LHCN-M2 (cell line): ENCODE results near the gene ELL. TPM values are rescaled to one million over a fixed set of nuclear protein-coding genes. Genes with fewer than 3 reads are reported as not detected.

Source experiments
- DNase-seq: peaks from one replicate; pipeline ENCODE4 v3.0.0-alpha.2; 2012; ENCODE audit warnings: low read depth
- total RNA-seq: library from RNA; depleted of rRNA; stranded (reverse); fragments of >200 nt; gene quantifications from 2 replicates; pipeline ENCODE4 v1.2.3, GENCODE V29; 2014

ELL gene
- total RNA-seq, 1 experiment from 2014 or later, result 10.8 TPM

- no peak for DNase-seq
Measured at GRCh38 chr19:18473003-18473705, 48.7 kb downstream of the ELL start.

GRCh38 chr19:18470787-18471186, 51.1 kb downstream of the ELL start:
- DNase-seq, result no peak

- DNase-seq, result peak; percentile 51
Measured at GRCh38 chr19:18469069-18469846, 52.6 kb downstream of the ELL start.

- no peak for DNase-seq
Measured at GRCh38 chr19:18468517-18468916, 53.4 kb downstream of the ELL start.

- DNase-seq, result no peak
Measured at GRCh38 chr19:18467978-18468377, 53.9 kb downstream of the ELL start.

- no peak for DNase-seq
Measured at GRCh38 chr19:18466354-18466753, 55.5 kb downstream of the ELL start.

GRCh38 chr19:18465964-18466339, 55.9 kb downstream of the ELL start:
- no peak for DNase-seq

- DNase-seq, result no peak
Measured at GRCh38 chr19:18465214-18465963, 56.5 kb downstream of the ELL start.

- DNase-seq, result no peak
Measured at GRCh38 chr19:18464646-18465045, 57.2 kb downstream of the ELL start.

- no peak for DNase-seq
Measured at GRCh38 chr19:18461471-18461870, 60.4 kb downstream of the ELL start.

- DNase-seq, result no peak
Measured at GRCh38 chr19:18460900-18461299, 61.0 kb downstream of the ELL start.

- no peak for DNase-seq
Measured at GRCh38 chr19:18457483-18458331, 64.2 kb downstream of the ELL start.

GRCh38 chr19:18456974-18457373, 64.9 kb downstream of the ELL start:
- DNase-seq, result no peak

GRCh38 chr19:18456279-18456678, 65.6 kb downstream of the ELL start:
- DNase-seq, result no peak

- peak; percentile 66 for DNase-seq
Measured at GRCh38 chr19:18453269-18454024, 68.4 kb downstream of the ELL start.

- DNase-seq, result no peak
Measured at GRCh38 chr19:18452386-18452785, 69.5 kb downstream of the ELL start.

GRCh38 chr19:18450931-18451836, 70.7 kb downstream of the ELL start:
- DNase-seq, result peak; percentile 52

GRCh38 chr19:18450021-18450930, 71.6 kb downstream of the ELL start:
- no peak for DNase-seq

- DNase-seq, result no peak
Measured at GRCh38 chr19:18449552-18449951, 72.3 kb downstream of the ELL start.
